Measurements from ENCODE around the gene STK4. TPM values are rescaled to one million over a fixed set of nuclear protein-coding genes. Genes with fewer than 3 reads are reported as not detected.

Gene STK4
- total RNA-seq, 4 donors from 2014 or later, result 9.0 to 43.6 (median 29.6) TPM

- Histone ChIP-seq H3K9me3 (no peaks in the 10 kb centered on the region), H3K4me1 (no peaks in the 10 kb centered on the region), H3K27me3 (no peaks in the 10 kb centered on the region), H3K27ac (no peak overlapping the region), H3K4me3 (no peak overlapping the region), H3K36me3 (no peaks in the 10 kb centered on the region)
- intact Hi-C loops (cut with DNase I; ENCODE audit: low total_unique reads), result no loop called here
- no peak for DNase-seq
- no peak for TF ChIP-seq CTCF (IDR thresholded peaks at IDR 0.05)
These were observed 76.7 kb downstream of the STK4 start for GRCh38 chr20:45042978-45043377.

- no peaks in the 10 kb centered on the region for H3K4me1 ChIP-seq
- intact Hi-C loops (cut with DNase I; ENCODE audit: low total_unique reads), result no loop called here
- no peaks in the 10 kb centered on the region for H3K27me3 ChIP-seq
- no peak overlapping the region for H3K27ac ChIP-seq
- TF ChIP-seq POLR2A (IDR thresholded peaks at IDR 0.05), result no peak
- TF ChIP-seq CTCF (IDR thresholded peaks at IDR 0.05), result peak; percentile 62 to 79 (median 62)
- no peaks in the 10 kb centered on the region for H3K9me3 ChIP-seq
- DNase-seq, result no peak
- no peaks in the 10 kb centered on the region for H3K36me3 ChIP-seq
- no peak overlapping the region for H3K4me3 ChIP-seq
These were observed 77.8 kb downstream of the STK4 start for GRCh38 chr20:45044084-45044573.

GRCh38 chr20:45044601-45045000, 78.3 kb downstream of the STK4 start:
- no peaks in the 10 kb centered on the region for H3K9me3 ChIP-seq
- H3K4me3 ChIP-seq, result no peak overlapping the region
- H3K4me1 ChIP-seq, result no peaks in the 10 kb centered on the region
- H3K36me3 ChIP-seq, result no peaks in the 10 kb centered on the region
- TF ChIP-seq POLR2A (IDR thresholded peaks at IDR 0.05), result no peak
- no peak for TF ChIP-seq CTCF (IDR thresholded peaks at IDR 0.05)
- intact Hi-C loops (cut with DNase I; ENCODE audit: low total_unique reads), result no loop called here
- DNase-seq, result no peak
- H3K27ac ChIP-seq, result no peak overlapping the region
- no peaks in the 10 kb centered on the region for H3K27me3 ChIP-seq

- peaks cover 0 to 3% of the 10 kb centered on the region in 2 donors for H3K4me1 ChIP-seq
- H3K36me3 ChIP-seq, result no peaks in the 10 kb centered on the region
- TF ChIP-seq CTCF (IDR thresholded peaks at IDR 0.05) (no peak), POLR2A (IDR thresholded peaks at IDR 0.05) (no peak)
- no peaks in the 10 kb centered on the region for H3K9me3 ChIP-seq
- no peaks in the 10 kb centered on the region for H3K27me3 ChIP-seq
- intact Hi-C loops (cut with DNase I; ENCODE audit: low total_unique reads), result no loop called here
- H3K4me3 ChIP-seq, result no peak overlapping the region
- DNase-seq, result no peak
- no peak overlapping the region for H3K27ac ChIP-seq
These were observed 81.3 kb downstream of the STK4 start for GRCh38 chr20:45047581-45048119.

GRCh38 chr20:45049438-45049837, 83.1 kb downstream of the STK4 start:
- no peak overlapping the region for H3K27ac ChIP-seq
- no peaks in the 10 kb centered on the region for H3K27me3 ChIP-seq
- H3K4me1 ChIP-seq, result peaks cover 0 to 3% of the 10 kb centered on the region in 2 donors
- H3K4me3 ChIP-seq, result no peak overlapping the region
- intact Hi-C loops (cut with DNase I; ENCODE audit: low total_unique reads), result no loop called here
- no peaks in the 10 kb centered on the region for H3K36me3 ChIP-seq
- DNase-seq, result no peak
- TF ChIP-seq CTCF (IDR thresholded peaks at IDR 0.05), result no peak
- no peak for TF ChIP-seq POLR2A (IDR thresholded peaks at IDR 0.05)
- H3K9me3 ChIP-seq, result no peaks in the 10 kb centered on the region
